ENCODE measurements around the gene CNTNAP2. TPM values are rescaled to one million over a fixed set of nuclear protein-coding genes. Genes with fewer than 3 reads are reported as not detected.

The CNTNAP2 gene
- total RNA-seq, 2 donors from 2014 or later: 171 to 228 TPM

- Histone ChIP-seq H3K36me3 (ENCODE audit: control insufficient read depth, insufficient read depth, low read length) (no peaks in the 10 kb centered on the region), H3K9ac (ENCODE audit: extremely low read depth, low read length, poor library complexity, severe bottlenecking) (no peak overlapping the region), H3K27me3 (ENCODE audit: control insufficient read depth, insufficient read depth, low read length, poor library complexity, severe bottlenecking) (no peaks in the 10 kb centered on the region), H3K27ac (ENCODE audit: low read depth, low read length) (no peak overlapping the region), H3K4me1 (ENCODE audit: control insufficient read depth, insufficient read depth, low read length) (peaks cover 3% of the 10 kb centered on the region), H3K4me3 (ENCODE audit: low read length) (no peak overlapping the region), H3K9me3 (ENCODE audit: control insufficient read depth, low read length) (no peaks in the 10 kb centered on the region)
- Mint-ChIP-seq H3K36me3 (ENCODE audit: low read depth) (no peaks in the 10 kb centered on the region), H3K27ac (no peak overlapping the region), H3K4me1 (peaks cover 17% of the 10 kb centered on the region), H3K27me3 (ENCODE audit: insufficient read depth) (no peaks in the 10 kb centered on the region), H3K9me3 (no peaks in the 10 kb centered on the region), H3K4me3 (no peak overlapping the region)
- DNase-seq: no peak
- WGBS, 2 experiments (ENCODE audit: insufficient coverage in 1 of 2, insufficient read length in 1 of 2): 96 to 100% methylated on average over 1 of the region's 1 CpG
- no peak for TF ChIP-seq CTCF (conservative IDR thresholded peaks at IDR 0.05)
These were observed 1639.7 kb downstream of the CNTNAP2 start for GRCh38 chr7:147756300-147756699.

GRCh38 chr7:147759327-147759943, 1642.8 kb downstream of the CNTNAP2 start:
- Mint-ChIP-seq H3K36me3 (ENCODE audit: low read depth) (no peaks in the 10 kb centered on the region), H3K4me3 (no peak overlapping the region), H3K27me3 (ENCODE audit: insufficient read depth) (no peaks in the 10 kb centered on the region), H3K27ac (no peak overlapping the region), H3K4me1 (peaks cover 13% of the 10 kb centered on the region), H3K9me3 (no peaks in the 10 kb centered on the region)
- Histone ChIP-seq H3K36me3 (ENCODE audit: control insufficient read depth, insufficient read depth, low read length) (no peaks in the 10 kb centered on the region), H3K4me1 (ENCODE audit: control insufficient read depth, insufficient read depth, low read length) (peaks cover 3% of the 10 kb centered on the region), H3K27me3 (ENCODE audit: control insufficient read depth, insufficient read depth, low read length, poor library complexity, severe bottlenecking) (no peaks in the 10 kb centered on the region), H3K9ac (ENCODE audit: extremely low read depth, low read length, poor library complexity, severe bottlenecking) (no peak overlapping the region), H3K27ac (ENCODE audit: low read depth, low read length) (no peak overlapping the region), H3K9me3 (ENCODE audit: control insufficient read depth, low read length) (no peaks in the 10 kb centered on the region), H3K4me3 (ENCODE audit: low read length) (no peak overlapping the region)
- 96 to 100% methylated on average over 2 to 6 of the region's 6 CpGs for WGBS, 2 experiments (ENCODE audit: insufficient coverage in 1 of 2, insufficient read length in 1 of 2)
- DNase-seq: no peak
- TF ChIP-seq CTCF (conservative IDR thresholded peaks at IDR 0.05): no peak

GRCh38 chr7:147765301-147765700, 1648.7 kb downstream of the CNTNAP2 start:
- H3K9me3 Mint-ChIP-seq: no peaks in the 10 kb centered on the region
- no peaks in the 10 kb centered on the region for H3K36me3 ChIP-seq (ENCODE audit: control insufficient read depth, insufficient read depth, low read length)
- 89% methylated on average over 4 of the region's 4 CpGs; no CpG with 5 or more reads in 1 of the 2 experiments for WGBS, 2 experiments (ENCODE audit: insufficient coverage in 1 of 2, insufficient read length in 1 of 2)
- H3K4me1 Mint-ChIP-seq: no peaks in the 10 kb centered on the region
- H3K4me3 Mint-ChIP-seq: no peak overlapping the region
- H3K9ac ChIP-seq (ENCODE audit: extremely low read depth, low read length, poor library complexity, severe bottlenecking): no peak overlapping the region
- H3K36me3 Mint-ChIP-seq (ENCODE audit: low read depth): no peaks in the 10 kb centered on the region
- H3K4me3 ChIP-seq (ENCODE audit: low read length): no peak overlapping the region
- no peaks in the 10 kb centered on the region for H3K4me1 ChIP-seq (ENCODE audit: control insufficient read depth, insufficient read depth, low read length)
- H3K27me3 Mint-ChIP-seq (ENCODE audit: insufficient read depth): no peaks in the 10 kb centered on the region
- H3K9me3 ChIP-seq (ENCODE audit: control insufficient read depth, low read length): no peaks in the 10 kb centered on the region
- no peak overlapping the region for H3K27ac ChIP-seq (ENCODE audit: low read depth, low read length)
- no peaks in the 10 kb centered on the region for H3K27me3 ChIP-seq (ENCODE audit: control insufficient read depth, insufficient read depth, low read length, poor library complexity, severe bottlenecking)
- no peak for TF ChIP-seq CTCF (conservative IDR thresholded peaks at IDR 0.05)
- no peak for DNase-seq
- no peak overlapping the region for H3K27ac Mint-ChIP-seq
